NCI-H1048 (cell line): ENCODE results near the gene ZNF184.

Experiments
- DNase-seq: peaks from one replicate; lab custom pipeline; 2025; lab: John Stamatoyannopoulos, UW

Gene ZNF184

DNA sequence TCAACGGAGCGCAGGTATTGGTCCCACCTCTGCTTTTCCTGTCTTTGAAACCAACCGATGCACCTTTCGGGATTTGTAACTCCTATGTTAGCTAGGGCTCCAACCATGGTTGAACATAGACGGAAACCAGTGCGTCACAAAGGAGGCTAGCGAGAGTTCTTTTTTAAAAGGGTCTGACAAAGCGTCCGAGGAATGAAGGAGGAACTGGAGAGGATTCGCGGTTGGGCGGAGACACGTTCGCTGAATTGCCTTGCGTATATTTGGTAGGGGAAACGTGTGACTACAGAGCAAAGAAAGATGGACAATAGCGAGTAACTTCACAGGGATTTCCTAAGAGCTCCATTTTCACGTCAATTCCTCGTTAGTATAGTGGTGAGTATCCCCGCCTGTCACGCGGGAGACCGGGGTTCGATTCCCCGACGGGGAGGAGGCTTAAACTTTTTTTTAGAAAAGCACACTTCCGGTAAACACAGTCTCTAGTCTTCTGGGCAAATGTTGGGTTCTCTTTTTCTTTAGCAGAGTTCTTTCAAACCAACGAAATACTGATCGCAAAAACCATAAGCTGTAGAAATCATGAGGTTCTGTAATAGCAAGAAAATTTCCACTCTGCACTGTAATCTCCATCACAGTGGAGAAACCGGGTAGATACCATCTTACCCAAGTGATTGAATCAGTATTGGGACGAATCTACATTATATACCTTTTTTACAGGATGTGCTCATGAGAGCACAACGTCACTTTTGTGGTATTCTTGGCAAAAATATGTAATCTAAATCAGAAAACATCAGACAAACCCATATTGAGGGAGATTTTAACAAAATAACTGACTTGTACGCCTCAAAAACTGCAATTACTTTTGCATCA lies 6.6 kb upstream of the ZNF184 start:
- DNase-seq = peak; percentile 55

DNA sequence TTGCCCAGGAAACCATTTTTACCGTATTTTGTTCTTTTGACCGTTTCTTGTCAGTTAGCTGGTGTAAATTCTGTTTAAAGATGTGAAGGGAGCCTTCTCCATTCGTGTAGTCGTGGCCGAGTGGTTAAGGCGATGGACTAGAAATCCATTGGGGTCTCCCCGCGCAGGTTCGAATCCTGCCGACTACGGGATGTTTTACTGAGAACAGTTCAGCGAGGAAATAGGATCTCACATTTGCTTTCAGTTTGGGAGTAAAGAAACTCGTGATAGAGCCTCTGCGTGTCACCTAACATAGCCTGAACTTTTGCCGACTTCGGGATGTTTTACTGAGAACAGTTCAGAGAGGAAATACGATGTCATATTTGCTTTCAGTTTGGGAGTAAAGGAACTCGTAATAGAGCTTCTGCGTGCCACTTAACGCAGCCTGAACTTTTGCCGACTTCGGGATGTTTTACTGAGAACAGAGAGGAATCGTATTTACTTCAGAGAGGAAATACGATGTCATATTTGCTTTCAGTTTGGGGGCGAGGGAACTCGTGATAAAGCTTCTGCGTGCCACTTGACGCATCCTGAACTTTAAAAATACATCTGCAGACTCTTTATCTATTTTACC lies 5.9 kb upstream of the ZNF184 start:
- peak; percentile 45 for DNase-seq

DNA sequence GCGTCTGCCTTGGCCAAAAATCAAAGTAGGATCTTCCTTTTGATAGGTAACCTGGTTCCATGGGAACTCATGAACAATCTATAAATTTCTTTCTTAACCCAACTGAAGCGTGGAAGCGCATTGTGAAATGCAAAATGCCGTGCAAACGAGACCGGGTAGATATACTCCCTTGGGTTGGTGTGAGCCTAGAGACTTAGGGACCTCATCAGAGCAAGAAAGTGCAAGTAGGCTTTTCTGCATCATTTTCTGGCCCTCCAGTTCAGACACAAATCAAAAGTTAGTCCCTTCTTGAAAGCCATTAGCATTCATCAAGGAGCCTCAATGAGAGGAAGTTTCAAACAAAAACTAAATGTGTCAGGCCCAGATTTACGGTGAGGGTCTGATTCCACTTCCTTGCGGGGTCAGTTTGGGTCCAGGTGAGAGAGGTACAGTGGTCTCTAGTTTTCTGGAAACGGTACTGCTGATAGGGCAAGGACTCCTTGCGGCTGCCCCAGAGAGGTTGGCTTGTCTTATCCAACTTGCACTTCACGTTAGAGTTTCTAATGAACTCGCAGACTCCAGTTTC lies 5.3 kb upstream of the ZNF184 start:
- DNase-seq = no peak

DNA sequence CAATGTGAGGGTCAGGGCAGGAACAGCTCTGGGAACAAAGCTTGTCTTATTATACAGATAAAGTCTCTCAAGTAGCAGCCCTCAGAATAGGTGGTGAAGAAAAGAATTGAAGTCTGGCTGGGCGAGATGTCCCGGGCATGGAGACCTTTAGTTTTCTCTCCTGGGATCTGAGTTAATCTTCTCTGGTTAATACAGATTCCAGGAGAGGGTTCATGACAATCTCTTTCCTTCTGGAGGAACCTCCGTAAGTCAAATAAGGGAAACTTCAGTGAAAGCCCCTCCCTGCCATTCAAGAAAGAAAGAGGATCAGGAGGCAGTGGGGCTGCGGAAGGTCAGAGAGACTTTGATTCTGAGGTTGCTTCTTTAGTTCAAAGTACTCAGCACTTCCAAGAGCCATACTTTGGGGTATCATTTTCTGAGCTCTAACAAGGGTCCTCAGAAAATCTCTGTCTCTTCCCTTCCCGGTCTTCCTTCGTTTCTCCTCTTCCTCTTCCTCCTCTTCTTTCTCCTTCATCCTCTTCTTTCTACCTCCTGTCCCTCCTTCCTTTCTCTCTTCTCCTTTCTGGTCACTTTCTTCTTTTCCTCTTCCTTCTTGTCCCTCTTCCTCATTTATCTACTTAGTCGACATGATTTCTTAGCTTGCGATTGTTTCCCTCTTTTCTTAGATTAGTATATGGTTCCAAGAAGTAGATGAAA lies 4.6 kb upstream of the ZNF184 start:
- no peak for DNase-seq

DNA sequence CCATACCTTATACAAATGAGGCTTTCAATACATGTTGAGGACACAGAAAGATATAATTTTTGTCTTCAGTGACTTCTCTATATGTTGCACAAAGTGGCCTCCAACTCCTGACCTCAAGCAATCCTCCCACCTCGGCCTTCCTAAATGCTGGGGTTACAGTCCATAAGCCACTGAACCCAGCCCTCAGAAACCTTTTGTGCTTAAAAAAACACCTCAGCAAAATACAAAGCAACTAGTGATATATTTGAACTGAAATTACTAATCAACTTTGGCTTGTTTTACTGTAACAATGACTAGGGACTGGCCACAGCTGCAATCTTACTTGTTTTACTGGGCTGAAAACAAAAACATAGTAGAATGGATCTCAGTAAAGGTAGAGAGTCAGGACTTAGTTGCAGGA lies 3.2 kb upstream of the ZNF184 start:
- DNase-seq = no peak

DNA sequence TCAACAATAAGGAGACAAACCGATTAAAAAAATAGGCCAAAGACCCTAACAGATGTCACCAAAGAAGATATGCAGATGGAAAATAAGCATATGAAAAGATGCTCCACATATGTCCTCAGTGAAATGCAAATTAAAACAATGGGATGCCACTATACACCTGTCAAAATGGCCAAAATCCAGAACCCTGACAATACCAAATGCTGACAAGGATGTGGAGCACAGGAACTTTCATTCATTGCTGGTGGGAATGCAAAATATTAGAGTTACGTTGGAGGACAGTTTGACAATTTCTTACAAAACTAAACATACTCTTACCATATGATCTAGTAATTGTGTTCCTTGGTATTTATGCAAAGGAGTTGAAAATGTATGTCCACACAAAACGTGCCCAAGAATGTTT lies 1.8 kb upstream of the ZNF184 start:
- no peak for DNase-seq

DNA sequence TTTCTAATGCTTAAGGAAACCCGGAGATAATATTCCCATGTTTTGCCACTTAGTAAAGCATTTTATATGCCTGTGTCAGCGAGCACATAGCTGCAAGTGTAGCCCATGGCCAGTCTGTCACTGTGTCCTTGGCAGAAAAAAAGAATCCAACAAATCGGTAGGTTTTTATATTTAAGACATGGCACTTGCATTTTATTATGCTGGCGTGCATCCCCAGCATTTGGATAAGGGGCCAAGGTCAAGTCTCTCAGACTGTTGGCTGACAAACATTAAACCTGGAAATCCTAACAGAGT lies 1.2 kb upstream of the ZNF184 start:
- DNase-seq = no peak

DNA sequence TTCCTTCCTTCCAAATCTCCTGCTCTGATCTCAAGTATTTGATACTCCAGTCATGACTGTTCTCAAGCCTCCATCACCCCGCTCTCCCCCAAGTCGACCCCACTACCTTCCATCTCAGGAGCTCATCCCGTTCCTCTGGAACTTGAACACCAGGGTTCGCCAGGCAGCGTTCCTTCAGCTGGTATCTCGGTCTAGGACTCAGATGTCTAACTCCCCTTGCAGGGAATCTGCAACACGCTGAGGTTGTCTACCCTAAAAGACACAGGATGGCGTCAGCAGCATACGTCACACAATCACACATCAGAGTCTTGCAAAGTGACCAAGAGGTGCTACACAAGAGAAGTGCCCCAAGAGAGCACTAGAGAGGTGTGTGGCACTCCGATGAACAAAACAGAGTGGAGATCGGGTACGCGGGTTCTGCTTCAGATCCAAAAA lies 706 bp downstream of the ZNF184 start:
- no peak for DNase-seq

DNA sequence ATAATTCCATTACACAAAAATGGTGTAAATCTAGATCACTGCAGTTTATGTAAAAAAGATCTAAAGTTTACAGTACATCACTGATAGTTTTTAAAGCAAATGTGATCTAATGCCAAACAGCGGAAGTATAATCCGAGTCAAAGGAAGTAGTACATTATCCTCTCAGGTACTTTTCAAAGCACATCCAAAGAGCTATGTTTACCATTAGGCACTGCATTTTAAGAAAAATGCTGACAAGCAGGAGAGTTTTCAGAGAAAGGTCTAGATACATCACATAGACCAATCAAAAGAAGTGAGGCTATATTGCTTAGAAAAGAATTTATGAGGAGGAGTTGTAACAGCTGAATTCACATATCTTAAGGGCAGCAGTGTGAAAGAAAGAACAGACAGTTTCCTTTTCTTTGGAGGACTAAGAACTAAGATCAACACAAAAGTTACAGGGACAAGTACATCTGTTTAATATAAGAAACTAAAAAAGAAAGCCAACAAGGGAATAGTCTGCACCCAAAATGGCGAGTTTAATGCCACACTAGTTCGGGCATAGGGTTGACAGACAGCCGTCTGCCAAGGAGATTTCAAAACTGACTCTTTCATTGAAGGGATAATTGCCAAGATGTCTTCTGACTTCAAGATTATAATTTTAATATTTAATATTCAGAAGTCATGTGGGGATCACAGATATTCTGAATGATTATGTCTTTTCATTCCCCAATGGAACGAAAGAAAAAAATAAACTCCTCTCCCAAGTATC lies 1.4 kb downstream of the ZNF184 start:
- no peak for DNase-seq

DNA sequence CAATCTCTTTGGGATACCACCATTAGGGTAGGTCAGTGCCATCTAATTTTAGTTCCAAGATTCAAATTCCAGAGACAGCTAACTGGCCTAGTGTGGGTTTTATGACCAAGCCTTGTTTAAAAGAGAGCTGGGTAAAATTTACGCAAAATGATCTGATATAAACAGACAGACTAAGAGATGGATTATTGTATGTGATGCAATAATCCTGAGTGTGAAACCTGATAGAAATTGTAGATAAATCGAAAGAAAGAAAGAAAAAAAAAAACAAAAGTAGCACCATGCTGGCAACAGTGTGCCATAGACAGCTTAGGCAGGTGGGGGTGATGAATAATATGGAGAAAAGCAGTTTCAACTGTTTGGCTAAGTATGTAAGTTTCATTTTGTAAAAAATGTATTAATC lies 2.9 kb downstream of the ZNF184 start:
- DNase-seq = no peak

DNA sequence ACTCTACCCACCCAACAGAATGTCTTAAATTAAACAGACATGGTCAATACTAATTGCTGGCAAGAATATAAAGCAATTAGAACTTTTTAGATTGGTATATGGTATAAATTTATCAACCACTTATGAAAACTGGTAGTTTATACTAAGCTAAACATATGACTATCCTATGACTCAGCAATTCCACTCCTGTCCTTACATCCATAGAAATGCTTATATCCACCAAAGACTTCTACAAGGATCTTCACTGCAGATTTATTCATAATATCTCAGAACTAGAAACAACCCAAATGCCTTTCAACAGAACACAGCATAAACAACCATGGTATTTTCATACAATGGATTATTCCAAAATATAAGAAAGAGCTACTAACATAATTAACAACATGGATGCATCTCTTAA lies 4.6 kb downstream of the ZNF184 start:
- DNase-seq = no peak

DNA sequence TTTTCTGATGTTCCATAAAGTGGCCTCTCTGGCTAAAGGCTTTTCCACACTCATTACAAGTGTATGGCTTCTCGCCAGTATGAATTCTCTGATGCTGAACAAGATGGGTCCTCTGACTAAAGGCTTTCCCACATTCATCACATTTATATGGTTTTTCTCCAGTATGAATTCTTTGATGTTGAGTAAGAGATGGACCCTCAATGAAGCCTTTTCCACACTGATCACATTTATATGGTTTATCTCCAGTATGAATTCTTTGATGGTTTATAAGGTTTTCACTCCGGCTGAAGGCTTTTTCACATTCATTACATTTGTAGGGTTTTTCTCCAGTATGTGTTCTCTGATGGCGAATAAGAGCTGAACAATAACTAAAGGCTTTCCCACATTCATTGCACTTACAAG lies 20.4 kb downstream of the ZNF184 start:
- no peak for DNase-seq

DNA sequence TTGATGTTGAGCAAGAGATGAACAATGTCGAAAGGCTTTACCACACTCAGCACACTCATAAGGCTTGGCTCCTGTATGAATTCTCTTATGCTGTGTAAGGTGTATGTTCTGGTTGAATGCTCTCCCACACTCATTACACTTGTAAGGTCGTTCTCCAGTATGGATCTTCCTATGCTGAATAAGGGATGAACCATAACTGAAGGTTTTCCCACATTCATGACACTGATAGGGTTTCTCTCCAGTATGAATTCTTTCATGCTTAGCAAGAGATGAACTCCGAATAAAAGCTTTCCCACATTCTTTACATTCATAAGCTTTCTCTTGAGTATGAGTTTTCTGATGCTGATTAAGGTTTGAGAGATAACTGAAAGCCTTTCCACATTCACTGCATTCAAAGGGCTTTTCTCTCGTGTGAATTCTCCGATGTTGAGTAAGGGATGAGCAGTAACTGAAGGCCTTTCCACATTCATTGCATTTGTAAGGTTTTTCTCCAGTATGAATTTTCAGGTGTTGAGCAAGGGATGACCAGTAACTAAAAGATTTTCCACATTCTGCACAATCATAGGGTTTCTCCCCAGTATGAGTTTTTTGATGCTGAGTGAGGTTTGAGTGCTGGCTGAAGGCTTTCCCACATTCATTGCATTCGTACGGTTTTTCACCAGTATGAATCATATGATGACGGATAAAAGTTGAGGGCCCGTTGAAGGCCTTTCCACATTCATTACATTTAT lies 21.1 kb downstream of the ZNF184 start:
- no peak for DNase-seq

DNA sequence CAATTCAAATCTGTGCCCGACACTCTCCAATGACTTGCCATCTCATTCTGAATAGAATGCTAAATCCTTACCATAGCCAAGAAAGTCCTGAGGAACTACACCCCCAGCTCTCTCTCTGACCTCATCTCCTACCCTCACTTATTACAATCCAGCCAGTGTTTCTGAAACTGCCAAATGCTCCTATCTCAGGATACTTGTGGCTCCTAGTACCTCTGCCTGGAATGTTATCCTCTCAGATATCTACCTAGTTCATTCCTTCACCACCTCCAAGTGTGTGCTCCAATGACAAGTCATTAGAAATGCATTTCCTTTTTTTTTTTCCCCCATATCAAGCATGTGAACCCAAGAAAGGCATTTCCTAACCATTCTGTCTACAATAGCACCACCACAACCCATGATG lies 24.4 kb downstream of the ZNF184 start:
- DNase-seq = no peak

DNA sequence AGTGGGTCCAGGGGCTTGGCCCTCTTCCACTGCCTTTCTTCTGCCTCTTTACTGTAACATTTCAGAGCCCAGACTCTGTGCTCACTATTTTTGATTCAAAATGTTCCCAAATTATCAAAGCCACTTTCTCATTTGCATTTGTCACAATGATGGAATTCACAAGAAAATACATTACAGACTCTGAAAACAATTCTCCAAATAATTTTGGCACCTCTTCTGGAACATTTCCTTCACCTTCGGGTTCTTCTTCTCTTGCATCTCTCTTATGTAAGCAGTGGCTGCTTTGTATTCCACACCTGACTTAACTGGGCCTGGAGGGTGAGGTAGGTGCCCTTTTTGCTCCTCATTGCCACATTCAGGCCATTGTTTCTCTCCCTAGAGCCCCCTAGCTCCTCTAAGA lies 30.0 kb downstream of the ZNF184 start:
- DNase-seq = no peak

DNA sequence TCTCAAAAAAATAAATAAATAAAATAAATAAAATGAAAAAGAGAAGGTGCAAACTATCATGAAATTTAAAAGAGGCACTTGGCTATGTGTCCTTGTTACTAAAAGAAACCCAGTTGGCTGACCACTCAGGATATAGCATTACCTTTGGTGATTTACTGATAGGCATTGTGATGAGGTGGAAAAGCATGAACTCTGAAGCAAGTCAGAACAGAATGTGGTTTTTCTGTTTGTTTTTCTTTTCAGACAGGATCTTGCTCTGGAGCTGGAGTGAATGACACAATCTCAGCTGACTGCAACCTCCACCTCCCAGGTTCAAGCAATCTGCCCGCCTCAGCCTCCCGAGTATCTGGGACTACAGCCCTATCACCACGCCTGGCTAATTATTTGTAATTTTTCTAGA lies 31.9 kb downstream of the ZNF184 start:
- no peak for DNase-seq

DNA sequence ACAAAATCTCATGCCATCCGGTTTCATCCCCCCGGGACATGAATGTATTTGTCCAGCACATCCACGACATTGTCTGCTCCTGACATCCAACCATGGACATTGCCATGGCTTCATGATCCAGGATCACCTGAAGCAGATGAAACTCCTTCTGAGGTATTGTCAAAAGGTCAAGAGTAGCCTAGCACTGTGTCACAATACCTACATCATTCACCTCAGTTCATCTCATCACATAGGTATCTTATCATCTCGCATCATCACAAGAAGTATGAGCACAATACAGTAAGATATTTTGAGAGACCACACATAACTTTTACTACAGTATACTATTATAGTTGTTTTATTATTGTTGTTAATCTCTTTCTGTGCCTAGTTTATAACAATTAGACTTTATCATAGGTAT lies 33.5 kb downstream of the ZNF184 start:
- DNase-seq = no peak

DNA sequence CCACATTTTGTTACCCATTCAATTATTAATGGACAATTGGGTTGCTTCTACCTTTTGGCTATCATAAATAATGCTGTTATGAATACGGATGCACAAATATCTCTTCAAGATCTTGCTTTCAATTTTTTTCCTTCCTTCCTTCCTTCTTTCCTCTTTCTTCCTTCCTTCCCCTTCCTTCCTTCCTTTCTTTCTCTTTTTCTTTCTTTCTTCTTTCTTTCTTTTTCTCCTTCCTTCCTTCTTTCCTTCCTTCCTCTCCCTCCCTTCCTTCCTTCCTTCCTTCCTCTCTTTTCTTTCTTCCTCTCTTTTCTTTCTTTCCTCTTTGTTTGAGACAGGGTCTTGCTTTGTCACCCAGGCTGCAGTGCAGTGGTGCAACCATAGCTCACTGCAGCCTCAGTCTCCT lies 39.2 kb downstream of the ZNF184 start:
- DNase-seq = no peak

DNA sequence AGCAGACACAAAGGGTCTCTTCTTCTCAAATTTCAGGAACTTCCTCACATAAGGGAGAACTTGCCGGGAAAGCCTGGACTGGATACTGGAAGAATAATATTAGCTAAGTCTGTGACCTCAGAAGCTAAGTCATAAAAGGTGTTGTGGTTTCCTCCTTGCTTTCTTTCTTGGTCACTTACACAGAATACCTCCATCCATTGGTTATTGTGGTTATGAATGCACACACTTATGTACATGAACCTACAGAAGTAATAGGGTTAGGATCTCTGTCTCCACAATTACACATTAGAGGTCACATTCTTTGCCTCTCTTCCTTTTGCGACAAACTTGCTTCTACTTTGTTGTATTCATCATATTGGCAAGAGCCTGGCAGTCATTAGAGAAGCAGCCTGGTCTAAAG lies 43.9 kb downstream of the ZNF184 start:
- DNase-seq = no peak

DNA sequence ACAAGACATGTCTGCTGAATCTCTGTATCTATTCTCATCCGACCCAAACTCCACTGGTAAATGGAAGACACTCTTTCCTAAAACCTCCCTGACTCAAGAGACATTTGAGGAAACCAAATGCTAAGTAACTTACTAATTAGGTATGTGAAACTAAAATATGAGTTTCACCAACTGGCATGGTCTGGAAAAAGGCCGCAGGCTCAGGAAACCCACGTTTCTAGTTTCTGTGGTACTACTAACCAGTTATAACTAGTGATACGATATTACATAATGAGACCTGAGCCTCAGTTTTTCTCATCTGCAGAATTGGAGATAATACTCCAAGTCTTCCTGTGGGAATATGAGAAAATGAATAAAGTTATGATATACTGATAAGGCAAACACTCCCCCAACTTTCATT lies 44.4 kb downstream of the ZNF184 start:
- no peak for DNase-seq

DNA sequence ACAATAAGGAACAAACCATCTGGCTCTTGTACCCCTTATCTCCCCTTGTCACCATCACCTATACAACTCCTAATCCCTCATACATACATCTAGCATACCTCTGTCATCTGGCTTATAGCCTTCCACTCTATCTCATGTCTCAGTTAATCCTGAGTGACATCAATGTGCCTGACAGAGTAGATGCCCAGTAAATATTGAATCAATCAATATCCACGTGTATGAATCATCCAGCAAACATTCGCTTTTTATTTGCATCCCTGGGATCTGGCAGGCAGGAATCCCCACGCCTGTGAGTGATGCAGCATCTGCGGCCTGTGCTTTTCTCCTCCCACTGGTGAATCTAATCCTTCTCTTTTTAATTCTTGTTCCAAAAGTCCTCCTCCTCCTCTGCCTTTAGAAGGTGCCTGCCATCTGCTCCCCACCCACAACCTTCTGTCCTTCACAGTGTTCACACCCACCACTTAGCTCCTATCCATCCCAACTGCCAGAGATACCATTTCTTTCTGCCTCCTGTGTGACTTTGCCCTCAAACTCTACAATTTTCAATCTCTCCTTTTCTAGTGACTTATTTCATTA lies 46.8 kb downstream of the ZNF184 start:
- no peak for DNase-seq
